ENCODE data around the gene PXDC1. TPM values are rescaled to one million over a fixed set of nuclear protein-coding genes. Genes with fewer than 3 reads are reported as not detected.

Gene PXDC1
- total RNA-seq, 1 experiment from 2014 or later = 36.2 TPM

DNA sequence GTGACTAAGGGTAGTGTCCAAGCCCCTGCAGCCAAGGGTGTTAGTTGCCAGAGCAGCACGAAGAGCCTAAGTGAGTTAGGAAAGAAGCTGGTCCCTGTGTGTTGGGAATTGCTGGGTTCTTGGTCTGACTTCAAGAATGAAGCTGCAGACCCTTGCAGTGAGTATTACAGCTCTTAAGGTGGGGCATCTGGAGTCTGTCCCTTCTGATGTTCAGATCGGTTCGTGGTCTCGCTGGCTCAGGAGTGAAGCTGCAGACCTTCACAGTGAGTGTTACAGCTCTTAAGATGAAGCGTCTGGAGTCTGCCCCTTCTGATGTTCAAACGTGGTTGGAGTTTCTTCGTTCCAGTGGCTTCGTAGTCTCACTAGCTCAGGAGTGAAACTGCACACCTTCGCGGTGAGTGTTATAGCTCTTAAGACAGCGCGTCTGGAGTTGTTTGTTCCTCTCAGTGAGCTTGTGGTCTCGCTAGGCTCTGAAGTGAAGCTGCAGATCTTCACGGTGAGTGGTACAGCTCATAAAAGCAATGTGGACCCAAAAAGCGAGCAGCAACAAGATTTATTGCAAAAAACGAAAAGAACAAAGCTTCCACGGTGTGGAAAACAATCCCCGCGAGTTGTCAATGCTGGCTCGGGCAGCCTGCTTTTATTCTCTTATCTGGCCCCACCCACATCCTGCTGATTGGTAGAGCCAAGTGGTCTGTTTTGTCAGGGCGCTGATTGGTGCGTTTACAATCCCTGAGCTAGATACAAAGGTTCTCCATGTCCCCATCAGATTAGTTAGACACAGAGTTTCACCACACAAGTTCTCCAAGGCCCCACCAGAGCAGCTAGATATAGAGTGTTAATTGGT is 31.8 kb downstream of the PXDC1 start:
- no peak overlapping the region for H3K4me3 ChIP-seq (ENCODE audit: low read depth in 2 of 2, low read length in 2 of 2)
- intact Hi-C loops (cut with micrococcal nuclease; ENCODE audit: unreplicated experiment) = no loop called here
- H3K27ac ChIP-seq (ENCODE audit: low read length) = no peak overlapping the region
- 0 out of 2 replicates have a peak, but pooled peaks cover 2% of the 10 kb centered on the region for H3K36me3 ChIP-seq (ENCODE audit: control insufficient read depth, insufficient read depth, low read length)
- ChIA-PET POLR2A (no interaction called here), CTCF (no interaction called here)
- in situ Hi-C loops (cut with HindIII; ENCODE audit: low pct_unique_long_range_greater_than_20kb, low sequenced_read_pairs) = no loop called here
- DNase-seq (ENCODE audit: low read depth, low spot score) = no peak
- no peaks in the 10 kb centered on the region; the same call in 1 of the 2 replicates for H3K9me3 ChIP-seq (ENCODE audit: control insufficient read depth, insufficient read depth, low read depth, low read length)
- no peaks in the 10 kb centered on the region for H3K27me3 ChIP-seq (ENCODE audit: control insufficient read depth, insufficient read depth, low read length)
- TF ChIP-seq POLR2AphosphoS5 (IDR thresholded peaks at IDR 0.05; ENCODE audit: low read depth, low read length) = no peak
- TF ChIP-seq, protein P1, sequence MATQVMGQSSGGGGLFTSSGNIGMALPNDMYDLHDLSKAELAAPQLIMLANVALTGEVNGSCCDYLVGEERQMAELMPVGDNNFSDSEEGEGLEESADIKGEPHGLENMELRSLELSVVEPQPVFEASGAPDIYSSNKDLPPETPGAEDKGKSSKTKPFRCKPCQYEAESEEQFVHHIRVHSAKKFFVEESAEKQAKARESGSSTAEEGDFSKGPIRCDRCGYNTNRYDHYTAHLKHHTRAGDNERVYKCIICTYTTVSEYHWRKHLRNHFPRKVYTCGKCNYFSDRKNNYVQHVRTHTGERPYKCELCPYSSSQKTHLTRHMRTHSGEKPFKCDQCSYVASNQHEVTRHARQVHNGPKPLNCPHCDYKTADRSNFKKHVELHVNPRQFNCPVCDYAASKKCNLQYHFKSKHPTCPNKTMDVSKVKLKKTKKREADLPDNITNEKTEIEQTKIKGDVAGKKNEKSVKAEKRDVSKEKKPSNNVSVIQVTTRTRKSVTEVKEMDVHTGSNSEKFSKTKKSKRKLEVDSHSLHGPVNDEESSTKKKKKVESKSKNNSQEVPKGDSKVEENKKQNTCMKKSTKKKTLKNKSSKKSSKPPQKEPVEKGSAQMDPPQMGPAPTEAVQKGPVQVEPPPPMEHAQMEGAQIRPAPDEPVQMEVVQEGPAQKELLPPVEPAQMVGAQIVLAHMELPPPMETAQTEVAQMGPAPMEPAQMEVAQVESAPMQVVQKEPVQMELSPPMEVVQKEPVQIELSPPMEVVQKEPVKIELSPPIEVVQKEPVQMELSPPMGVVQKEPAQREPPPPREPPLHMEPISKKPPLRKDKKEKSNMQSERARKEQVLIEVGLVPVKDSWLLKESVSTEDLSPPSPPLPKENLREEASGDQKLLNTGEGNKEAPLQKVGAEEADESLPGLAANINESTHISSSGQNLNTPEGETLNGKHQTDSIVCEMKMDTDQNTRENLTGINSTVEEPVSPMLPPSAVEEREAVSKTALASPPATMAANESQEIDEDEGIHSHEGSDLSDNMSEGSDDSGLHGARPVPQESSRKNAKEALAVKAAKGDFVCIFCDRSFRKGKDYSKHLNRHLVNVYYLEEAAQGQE (IDR thresholded peaks at IDR 0.05; ENCODE audit: insufficient read depth in 1 of 2, low read depth in 2 of 2, low read length in 1 of 2) = no peak
- no peak for TF ChIP-seq TCF7L2 (IDR thresholded peaks at IDR 0.05; ENCODE audit: low read depth, low read length)
- TF ChIP-seq SIN3A (IDR thresholded peaks at IDR 0.05; ENCODE audit: borderline replicate concordance, insufficient read depth, low read depth, low read length) = no peak
- no peak for TF ChIP-seq CTCF (IDR thresholded peaks at IDR 0.05)
- no TSS peak for BruUV-seq (replicated peaks)
- no peaks in the 10 kb centered on the region for H3K4me1 ChIP-seq (ENCODE audit: control insufficient read depth, insufficient read depth, low read length)
- no peak; the same call in 1 of the 2 replicates for ATAC-seq

DNA sequence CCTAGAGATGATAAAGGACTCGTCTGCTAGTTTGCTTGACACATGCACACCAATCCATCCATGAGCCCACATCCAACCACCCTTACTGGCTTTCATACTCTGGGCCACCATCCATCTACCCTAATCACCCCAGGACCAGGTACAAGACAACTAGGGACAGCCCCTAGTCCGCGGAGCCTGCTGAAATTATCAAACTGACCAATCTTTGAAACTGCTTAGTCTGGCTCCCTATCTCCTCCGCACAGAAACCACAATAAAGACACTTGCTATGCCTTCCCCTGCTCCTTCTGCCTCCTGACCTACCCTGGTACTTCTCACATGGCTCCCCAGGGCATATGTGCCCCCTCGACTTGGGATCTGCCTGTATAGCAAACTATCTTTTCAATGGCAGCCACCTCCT is 33.1 kb downstream of the PXDC1 start:
- intact Hi-C loops (cut with micrococcal nuclease; ENCODE audit: unreplicated experiment) (no loop called here), in situ Hi-C loops (cut with HindIII; ENCODE audit: low pct_unique_long_range_greater_than_20kb, low sequenced_read_pairs) (no loop called here)
- Histone ChIP-seq H3K27me3 (ENCODE audit: control insufficient read depth, insufficient read depth, low read length) (no peaks in the 10 kb centered on the region), H3K4me1 (ENCODE audit: control insufficient read depth, insufficient read depth, low read length) (no peaks in the 10 kb centered on the region), H3K4me3 (ENCODE audit: low read depth in 2 of 2, low read length in 2 of 2) (no peak overlapping the region), H3K27ac (ENCODE audit: low read length) (no peak overlapping the region), H3K36me3 (ENCODE audit: control insufficient read depth, insufficient read depth, low read length) (0 out of 2 replicates have a peak, but pooled peaks cover 2% of the 10 kb centered on the region), H3K9me3 (ENCODE audit: control insufficient read depth, insufficient read depth, low read depth, low read length) (no peaks in the 10 kb centered on the region; the same call in 1 of the 2 replicates)
- DNase-seq (ENCODE audit: low read depth, low spot score) (no peak), ATAC-seq (no peak)
- CTCF ChIA-PET = no interaction called here
- POLR2A ChIA-PET = no interaction called here
- no TSS peak for BruUV-seq (replicated peaks)
- TF ChIP-seq POLR2AphosphoS5 (IDR thresholded peaks at IDR 0.05; ENCODE audit: low read depth, low read length) = no peak
- no peak for TF ChIP-seq TCF7L2 (IDR thresholded peaks at IDR 0.05; ENCODE audit: low read depth, low read length)
- TF ChIP-seq, protein P1 (IDR thresholded peaks at IDR 0.05; ENCODE audit: insufficient read depth in 1 of 2, low read depth in 2 of 2, low read length in 1 of 2) = no peak
- TF ChIP-seq CTCF (IDR thresholded peaks at IDR 0.05) = no peak
- no peak for TF ChIP-seq SIN3A (IDR thresholded peaks at IDR 0.05; ENCODE audit: borderline replicate concordance, insufficient read depth, low read depth, low read length)

All from Panc1 (cell line).